ENCODE data around the gene CACNA1G.

CACNA1G gene

GRCh38 chr17:50560185-50560824 is at the start of gene CACNA1G:
TSS of gene CACNA1G (plus strand) at chr17:50560715. CDS start at chr17:50561460, 745 bp downstream.
- DNase-seq = peak in 57 of 58 donors; percentile 31 to 91 (median 76)

DNA sequence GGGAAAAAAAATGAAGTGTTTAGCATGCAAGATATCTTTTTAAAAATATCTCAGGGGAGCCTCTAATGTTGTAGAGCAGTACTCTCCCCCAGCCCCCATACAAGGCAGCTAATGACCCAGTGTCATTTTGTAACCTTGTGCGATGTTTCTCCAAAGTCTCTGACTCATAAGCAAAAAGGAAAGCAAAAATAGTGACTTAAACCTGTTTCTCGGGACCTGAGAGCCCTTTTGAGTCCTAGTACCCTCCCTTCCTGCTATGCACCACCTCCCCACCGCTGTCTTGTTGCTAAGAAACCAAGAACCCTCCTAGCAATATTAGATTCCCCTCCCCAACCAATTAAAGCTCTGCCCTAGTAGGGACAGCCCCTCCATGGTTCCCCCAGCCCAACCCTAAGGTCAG is 49.5 kb upstream of the CACNA1G start:
- no peak for DNase-seq

DNA sequence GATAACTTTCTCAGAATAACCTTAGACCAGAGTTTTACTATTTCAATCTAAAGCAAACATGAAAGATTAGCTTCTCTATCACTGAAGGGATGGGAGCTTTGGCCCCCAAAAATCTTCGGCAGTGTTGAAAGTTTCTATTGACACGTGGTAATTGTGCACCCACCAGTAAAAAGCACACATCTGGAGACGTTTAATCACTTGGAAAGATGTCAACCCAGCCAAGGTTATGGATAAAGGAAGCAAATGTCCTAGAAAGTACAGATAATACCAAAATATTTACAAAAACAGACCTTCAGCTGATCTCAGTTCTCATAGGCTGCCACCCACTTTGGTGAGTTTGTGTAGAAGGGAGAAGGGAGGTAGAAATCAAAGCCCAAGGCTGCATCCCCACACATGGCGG is 47.0 kb upstream of the CACNA1G start:
- no peak for DNase-seq

GRCh38 chr17:50514388-50514787 is 46.1 kb upstream of the CACNA1G start:
- DNase-seq = no peak

- no peak for DNase-seq
Measured at GRCh38 chr17:50514936-50515702, 45.4 kb upstream of the CACNA1G start.

- no peak for DNase-seq
Measured at GRCh38 chr17:50517011-50517410, 43.5 kb upstream of the CACNA1G start.

DNA sequence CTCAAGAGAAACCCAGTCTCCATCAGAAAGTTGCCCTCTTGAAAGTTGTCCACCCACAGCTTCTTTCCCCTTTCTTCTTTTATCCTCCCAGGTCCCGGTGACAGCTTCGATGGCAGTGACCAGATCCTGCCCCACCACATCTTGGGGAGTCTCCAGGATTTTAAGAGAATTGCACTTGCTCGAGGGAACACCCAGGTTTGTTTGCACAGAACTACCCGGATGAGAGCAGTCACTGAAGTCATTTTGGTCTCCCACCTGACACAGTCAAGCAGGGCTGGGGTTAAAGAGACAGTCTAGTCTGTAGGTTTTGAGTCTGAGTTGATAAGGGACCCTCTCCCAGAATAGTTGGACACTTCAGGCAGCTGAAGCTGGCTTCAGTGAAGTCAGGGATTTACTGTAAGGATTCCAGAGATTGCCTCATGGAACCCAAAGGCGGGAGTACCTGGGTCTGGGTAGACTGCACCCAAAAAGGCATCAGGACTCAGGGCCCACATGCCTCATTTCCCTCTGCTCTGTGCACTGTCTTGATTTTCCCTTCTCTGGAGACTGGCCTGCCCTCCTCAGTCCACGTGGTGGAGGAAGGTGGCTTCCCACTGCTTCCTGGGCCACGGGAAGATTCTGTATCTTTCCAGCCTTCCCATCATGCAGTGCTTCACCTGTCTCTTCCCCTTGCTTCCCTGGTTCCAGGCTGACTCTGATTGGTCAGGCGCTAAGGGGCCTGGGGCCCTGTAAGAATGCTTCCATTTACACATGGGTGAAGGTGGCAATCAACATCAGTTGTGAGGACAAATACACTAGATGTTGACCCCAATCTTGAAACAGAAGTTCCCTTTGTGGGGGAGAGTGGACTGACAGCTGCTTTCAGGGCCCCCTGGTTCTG is 42.8 kb upstream of the CACNA1G start:
- DNase-seq = no peak

GRCh38 chr17:50518384-50519023 is 42.0 kb upstream of the CACNA1G start:
- DNase-seq = no peak

GRCh38 chr17:50519141-50519834 is 41.2 kb upstream of the CACNA1G start:
- no peak for DNase-seq

GRCh38 chr17:50520483-50520882 is 40.0 kb upstream of the CACNA1G start:
- DNase-seq = no peak

GRCh38 chr17:50521514-50521913 is 39.0 kb upstream of the CACNA1G start:
- DNase-seq = no peak

DNA sequence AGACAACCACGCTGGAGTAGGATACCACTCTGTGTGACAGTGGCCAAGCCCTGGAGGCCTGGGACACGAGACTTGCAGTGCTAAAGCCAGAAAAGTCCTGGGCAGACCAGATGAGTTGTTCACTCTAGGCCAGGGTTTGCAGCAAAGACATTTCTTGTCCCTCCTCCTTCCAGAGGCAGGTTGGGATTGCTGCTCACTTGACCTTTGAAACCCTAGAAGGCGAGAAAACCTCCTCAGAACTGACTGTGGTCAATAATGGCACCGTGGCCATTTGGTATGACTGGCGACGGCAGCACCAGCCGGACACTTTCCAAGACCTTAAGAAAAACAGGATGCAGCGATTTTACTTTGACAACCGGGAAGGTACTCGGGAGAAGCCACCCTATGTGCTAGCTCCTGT is 37.7 kb upstream of the CACNA1G start:
- no peak for DNase-seq

DNA sequence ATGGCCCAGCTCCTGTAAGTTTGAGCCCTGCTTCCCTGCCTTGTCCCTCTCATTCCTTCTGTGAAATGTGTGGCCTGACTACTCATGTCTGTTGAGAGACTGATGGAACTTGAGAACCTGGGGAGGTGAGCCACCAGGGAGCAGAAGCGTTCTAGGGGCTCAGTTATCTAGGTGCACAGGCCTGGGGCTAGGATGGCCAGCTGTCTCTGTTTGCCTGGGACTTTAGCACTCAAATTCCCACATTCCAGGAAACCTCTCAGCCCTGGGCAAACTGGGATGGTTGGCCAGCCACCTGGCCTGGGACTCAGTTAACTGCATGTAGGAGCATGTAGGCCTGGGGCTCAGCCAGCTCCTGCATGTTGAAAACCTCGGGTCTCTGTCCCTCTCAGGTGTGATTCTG is 37.3 kb upstream of the CACNA1G start:
- no peak for DNase-seq

DNA sequence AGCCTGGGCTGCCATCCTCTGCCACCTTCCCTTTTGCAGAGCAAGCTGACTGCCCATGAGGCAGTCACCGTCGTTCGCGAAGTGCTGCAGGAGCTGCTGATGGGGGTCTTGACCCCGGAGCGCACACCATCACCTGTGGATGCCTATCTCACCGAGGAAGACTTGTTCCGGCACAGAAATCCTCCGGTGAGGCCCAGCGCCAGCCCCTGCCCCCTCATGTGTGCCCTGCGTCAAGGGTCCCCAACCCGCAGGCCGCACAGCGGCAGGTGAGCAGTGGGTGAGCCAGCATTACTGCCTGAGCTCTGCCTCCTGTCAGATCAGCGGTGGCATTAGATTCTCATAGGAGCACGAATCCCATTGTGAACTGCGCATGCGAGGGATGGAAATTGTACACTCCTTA is 35.7 kb upstream of the CACNA1G start:
- no peak for DNase-seq

DNA sequence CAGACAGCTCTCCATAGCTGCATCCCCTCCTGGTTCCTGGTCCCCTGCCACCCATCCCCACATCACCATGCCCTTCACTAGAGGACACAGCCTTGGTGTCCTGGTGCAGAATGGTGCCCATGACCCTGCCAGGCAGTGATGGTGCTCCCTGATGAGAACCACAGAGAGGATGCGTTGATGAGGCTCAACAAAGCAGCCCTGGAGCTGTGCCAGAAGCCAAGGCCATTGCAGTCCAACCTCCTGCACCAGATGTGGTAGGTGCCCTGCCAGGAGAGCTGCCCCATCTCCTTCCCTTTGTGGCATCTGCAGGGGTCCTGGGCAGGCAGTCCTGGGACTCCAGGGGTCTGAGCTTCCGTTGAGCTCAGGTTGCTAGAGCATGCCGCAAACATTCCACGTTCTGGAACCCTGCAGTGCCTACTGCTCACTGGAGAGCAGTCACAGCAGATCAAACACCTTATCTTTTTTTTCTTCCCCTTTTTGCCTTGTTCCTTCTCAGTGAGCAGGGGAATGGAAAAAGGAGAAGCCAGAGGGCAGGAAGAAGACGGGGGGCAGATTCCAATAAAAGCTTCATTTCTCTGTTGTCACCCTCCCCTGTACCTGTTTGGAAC is 33.3 kb upstream of the CACNA1G start:
- DNase-seq = no peak

GRCh38 chr17:50527949-50528474 is 32.5 kb upstream of the CACNA1G start:
- no peak for DNase-seq

DNA sequence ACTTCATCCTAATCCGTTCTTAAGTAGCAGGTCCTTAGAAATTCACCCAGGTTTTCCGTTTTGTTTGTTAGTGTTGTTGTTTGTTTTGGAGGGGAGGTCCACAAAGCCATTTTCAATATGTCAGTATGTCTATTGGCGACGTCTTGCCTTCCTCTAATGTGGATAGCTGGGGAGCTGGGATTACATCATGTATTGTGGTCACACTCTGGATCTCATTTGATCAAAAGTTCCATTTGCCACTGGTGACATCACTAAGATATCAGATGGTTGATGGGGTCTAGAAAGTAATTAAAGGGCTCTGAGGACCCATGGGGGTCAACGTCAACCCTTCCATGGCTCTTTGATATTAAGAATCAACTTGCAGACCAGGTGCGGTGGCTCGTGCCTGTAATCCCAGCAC is 30.7 kb upstream of the CACNA1G start:
- DNase-seq = no peak

GRCh38 chr17:50531428-50532025 is 29.0 kb upstream of the CACNA1G start:
- no peak for DNase-seq

GRCh38 chr17:50532452-50533024 is 28.0 kb upstream of the CACNA1G start, which contains the start of gene EPN3:
TSS of gene EPN3 (plus strand) at chr17:50532735. CDS start at chr17:50536557, 3,822 bp downstream.
- DNase-seq = no peak
